Gastrocnemius medialis (tissue), 4 donors: ENCODE measurements around the gene UQCC2.

ENCODE experiments used
- CTCF ChIP-seq, 5 experiments: fragments of 450-650 bp in 3 of 5; fragments of 200-600 bp in 2 of 5; sonication (generic) in 2 of 5; IDR thresholded peaks in 4 of 5; conservative IDR thresholded peaks in 1 of 5; 1 replicate in 4 of 5; 2 replicates in 1 of 5; pipeline ENCODE4 v1.5.1; 2016 to 2019; ENCODE audit warnings: antibody characterized with exemption in 5 of 5, mild to moderate bottlenecking in 3 of 5, moderate library complexity in 3 of 5
- POLR2A ChIP-seq, 2 donors: fragments of 450-650 bp; IDR thresholded peaks; one replicate each; pipeline ENCODE4 v1.6.1; 2017; ENCODE audit warnings: antibody characterized with exemption in 2 of 2, mild to moderate bottlenecking in 2 of 2, moderate library complexity in 2 of 2

GRCh38 chr6:33684428-33684896 lies 27.0 kb downstream of the UQCC2 start:
- TF ChIP-seq POLR2A (IDR thresholded peaks at IDR 0.05) (no peak), CTCF (IDR thresholded peaks at IDR 0.05 in 4 of 5, conservative IDR thresholded peaks at IDR 0.05 in 1 of 5) (no peak)
